ENCODE results near the gene NT5DC3. TPM values are rescaled to one million over a fixed set of nuclear protein-coding genes. Genes with fewer than 3 reads are reported as not detected.
"Not testable (repeated sequence)": the region's sequence is repeated elsewhere in the genome, so short reads cannot be mapped to it uniquely, and the experiment has no call there.

Gene NT5DC3
- total RNA-seq, 1 donor from 2014 or later = 6.6 TPM

GRCh38 chr12:103812789-103813188 is 28.2 kb downstream of the NT5DC3 start:
- DNase-seq (ENCODE audit: low spot score in 2 of 2) = no peak
- Histone ChIP-seq H3K9me3 (no peaks in the 10 kb centered on the region), H3K4me1 (peaks cover 5 to 35% of the 10 kb centered on the region in 2 donors), H3K27me3 (no peaks in the 10 kb centered on the region), H3K4me3 (no peak overlapping the region), H3K27ac (peak overlapping the region in 1 of 2 donors; percentile 28), H3K36me3 (peaks cover 22 to 31% of the 10 kb centered on the region in 2 donors)
- TF ChIP-seq, protein P1, sequence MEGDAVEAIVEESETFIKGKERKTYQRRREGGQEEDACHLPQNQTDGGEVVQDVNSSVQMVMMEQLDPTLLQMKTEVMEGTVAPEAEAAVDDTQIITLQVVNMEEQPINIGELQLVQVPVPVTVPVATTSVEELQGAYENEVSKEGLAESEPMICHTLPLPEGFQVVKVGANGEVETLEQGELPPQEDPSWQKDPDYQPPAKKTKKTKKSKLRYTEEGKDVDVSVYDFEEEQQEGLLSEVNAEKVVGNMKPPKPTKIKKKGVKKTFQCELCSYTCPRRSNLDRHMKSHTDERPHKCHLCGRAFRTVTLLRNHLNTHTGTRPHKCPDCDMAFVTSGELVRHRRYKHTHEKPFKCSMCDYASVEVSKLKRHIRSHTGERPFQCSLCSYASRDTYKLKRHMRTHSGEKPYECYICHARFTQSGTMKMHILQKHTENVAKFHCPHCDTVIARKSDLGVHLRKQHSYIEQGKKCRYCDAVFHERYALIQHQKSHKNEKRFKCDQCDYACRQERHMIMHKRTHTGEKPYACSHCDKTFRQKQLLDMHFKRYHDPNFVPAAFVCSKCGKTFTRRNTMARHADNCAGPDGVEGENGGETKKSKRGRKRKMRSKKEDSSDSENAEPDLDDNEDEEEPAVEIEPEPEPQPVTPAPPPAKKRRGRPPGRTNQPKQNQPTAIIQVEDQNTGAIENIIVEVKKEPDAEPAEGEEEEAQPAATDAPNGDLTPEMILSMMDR (IDR thresholded peaks at IDR 0.05) = no peak
- intact Hi-C loops (cut with DNase I) = no loop called here

DNA sequence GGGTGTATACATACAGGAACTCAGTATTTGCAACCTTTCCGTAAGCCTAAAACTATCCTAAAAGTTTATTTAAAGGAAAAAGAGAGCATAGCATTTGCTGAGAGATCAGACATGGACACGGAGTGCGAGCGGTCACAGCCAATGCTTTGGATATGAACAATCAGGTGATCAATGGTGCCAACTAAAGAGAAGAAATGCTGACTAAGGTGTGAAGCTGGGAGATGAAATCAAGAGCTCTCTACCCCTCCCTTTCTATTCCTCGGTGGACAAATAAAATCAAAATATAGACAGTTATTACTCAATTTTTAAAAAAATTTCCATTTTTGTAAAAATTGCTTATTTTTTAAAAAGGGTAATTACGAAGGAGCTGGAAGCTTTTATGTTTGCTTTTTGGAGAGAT is 29.2 kb downstream of the NT5DC3 start:
- no peak overlapping the region for H3K27ac ChIP-seq
- H3K4me3 ChIP-seq = no peak overlapping the region
- no peaks in the 10 kb centered on the region for H3K27me3 ChIP-seq
- TF ChIP-seq, protein P1 (IDR thresholded peaks at IDR 0.05) = no peak
- H3K36me3 ChIP-seq = peaks cover 22 to 31% of the 10 kb centered on the region in 2 donors
- H3K4me1 ChIP-seq = peaks cover 5 to 39% of the 10 kb centered on the region in 2 donors
- H3K9me3 ChIP-seq = no peaks in the 10 kb centered on the region
- intact Hi-C loops (cut with DNase I) = no loop called here
- DNase-seq (ENCODE audit: low spot score in 2 of 2) = no peak

GRCh38 chr12:103810111-103810510 is 30.9 kb downstream of the NT5DC3 start:
- DNase-seq (ENCODE audit: low spot score in 2 of 2) = no peak
- H3K27ac ChIP-seq = peak overlapping the region; percentile 1 to 86
- peaks cover 8 to 48% of the 10 kb centered on the region in 2 donors for H3K4me1 ChIP-seq

DNA sequence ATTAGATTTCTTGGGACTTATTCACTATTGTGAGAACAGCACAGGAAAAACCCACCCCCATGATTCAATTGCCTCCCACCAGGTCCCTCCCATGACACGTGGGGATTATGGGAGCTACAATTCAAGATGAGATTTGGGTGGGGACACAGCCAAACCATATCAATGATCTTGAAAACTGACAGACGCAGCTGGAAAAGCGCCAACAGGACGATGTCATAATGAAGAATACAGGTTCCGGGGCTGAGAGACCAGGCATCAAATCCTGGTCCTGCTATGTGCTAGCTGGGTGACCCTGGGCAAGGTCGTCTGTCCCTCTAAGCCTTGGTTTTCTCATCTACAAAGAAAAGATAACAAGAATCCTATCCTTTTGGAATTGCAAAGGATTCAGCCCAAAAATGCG is 31.4 kb downstream of the NT5DC3 start:
- not testable (repeated sequence) for DNase-seq (ENCODE audit: low spot score in 2 of 2); H3K27me3 ChIP-seq; H3K9me3 ChIP-seq; H3K4me3 ChIP-seq
- peaks cover 25 to 37% of the 10 kb centered on the region in 2 donors for H3K36me3 ChIP-seq
- H3K27ac ChIP-seq = peak overlapping the region; percentile 1 to 86
- intact Hi-C loops (cut with DNase I) = loop anchor here (5.0 kb wide), 1 partner anchor 58 kb away; no protein-coding TSS in a partner anchor
- H3K4me1 ChIP-seq = peaks cover 10 to 48% of the 10 kb centered on the region in 2 donors

More at GRCh38 chr12:103810111-103810510, 30.9 kb downstream of the NT5DC3 start:
- Histone ChIP-seq H3K27me3 (no peaks in the 10 kb centered on the region), H3K9me3 (no peaks in the 10 kb centered on the region), H3K4me3 (no peak overlapping the region), H3K36me3 (peaks cover 25 to 37% of the 10 kb centered on the region in 2 donors)
- TF ChIP-seq, protein P1 (IDR thresholded peaks at IDR 0.05) = no peak
- intact Hi-C loops (cut with DNase I) = no loop called here

- H3K27me3 ChIP-seq = no peaks in the 10 kb centered on the region
- H3K27ac ChIP-seq = peak overlapping the region; percentile 46 to 86
- H3K36me3 ChIP-seq = peaks cover 25 to 37% of the 10 kb centered on the region in 2 donors
- no peaks in the 10 kb centered on the region for H3K9me3 ChIP-seq
- H3K4me1 ChIP-seq = peaks cover 10 to 51% of the 10 kb centered on the region in 2 donors
- intact Hi-C loops (cut with DNase I) = loop anchor here (5.0 kb wide), 1 partner anchor 58 kb away; no protein-coding TSS in a partner anchor
- no peak for DNase-seq (ENCODE audit: low spot score in 2 of 2)
- TF ChIP-seq, protein P1 (IDR thresholded peaks at IDR 0.05) = no peak
- H3K4me3 ChIP-seq = no peak overlapping the region
These were observed 31.9 kb downstream of the NT5DC3 start for GRCh38 chr12:103809154-103809553.

GRCh38 chr12:103808239-103808880 is 32.7 kb downstream of the NT5DC3 start:
- H3K4me1 ChIP-seq = peaks cover 7 to 52% of the 10 kb centered on the region in 2 donors
- DNase-seq (ENCODE audit: low spot score in 2 of 2) = no peak
- peaks cover 24 to 31% of the 10 kb centered on the region in 2 donors for H3K36me3 ChIP-seq
- H3K9me3 ChIP-seq = no peaks in the 10 kb centered on the region
- H3K27me3 ChIP-seq = no peaks in the 10 kb centered on the region
- TF ChIP-seq, protein P1 (IDR thresholded peaks at IDR 0.05) = no peak
- H3K27ac ChIP-seq = peak overlapping the region; percentile 79 to 86
- no peak overlapping the region for H3K4me3 ChIP-seq
- intact Hi-C loops (cut with DNase I) = loop anchor here (5.0 kb wide), 1 partner anchor 59 kb away; no protein-coding TSS in a partner anchor

Data from ascending aorta (tissue), 2 donors.